ENCODE measurements around the gene YEATS4.

The YEATS4 gene

GRCh38 chr12:69342421-69342820 is 17.1 kb upstream of the YEATS4 start:
- DNase-seq (ENCODE audit: low read depth in 2 of 2): no peak

GRCh38 chr12:69343357-69343756 is 16.2 kb upstream of the YEATS4 start:
- no peak for DNase-seq (ENCODE audit: low read depth in 2 of 2)

GRCh38 chr12:69343885-69344612 is 15.5 kb upstream of the YEATS4 start:
- no peak for DNase-seq (ENCODE audit: low read depth in 2 of 2)

GRCh38 chr12:69345077-69345476 is 14.5 kb upstream of the YEATS4 start:
- no peak for DNase-seq (ENCODE audit: low read depth in 2 of 2)

- DNase-seq (ENCODE audit: low read depth in 2 of 2): no peak
Observed at GRCh38 chr12:69345742-69346141, 13.8 kb upstream of the YEATS4 start.

GRCh38 chr12:69348162-69348938 is 11.2 kb upstream of the YEATS4 start, which contains the start of gene LYZ:
Gene LYZ (plus strand): TSS chr12:69348381. CDS start chr12:69348409, 28 bp downstream.
- DNase-seq (ENCODE audit: low read depth in 2 of 2): no peak

- no peak for DNase-seq (ENCODE audit: low read depth in 2 of 2)
Observed at GRCh38 chr12:69350002-69350626, 9.4 kb upstream of the YEATS4 start.

- no peak for DNase-seq (ENCODE audit: low read depth in 2 of 2)
Observed at GRCh38 chr12:69350777-69351176, 8.8 kb upstream of the YEATS4 start.

- DNase-seq (ENCODE audit: low read depth in 2 of 2): no peak
Observed at GRCh38 chr12:69351462-69352236, 7.9 kb upstream of the YEATS4 start.

GRCh38 chr12:69352904-69353303 is 6.6 kb upstream of the YEATS4 start:
- DNase-seq (ENCODE audit: low read depth in 2 of 2): no peak

GRCh38 chr12:69354172-69354555 is 5.4 kb upstream of the YEATS4 start:
- no peak for DNase-seq (ENCODE audit: low read depth in 2 of 2)

GRCh38 chr12:69354556-69355187 is 4.9 kb upstream of the YEATS4 start:
- DNase-seq (ENCODE audit: low read depth in 2 of 2): no peak

- DNase-seq (ENCODE audit: low read depth in 2 of 2): no peak
Observed at GRCh38 chr12:69355363-69356028, 4.0 kb upstream of the YEATS4 start.

GRCh38 chr12:69360348-69360672 is 767 bp downstream of the YEATS4 start:
- DNase-seq (ENCODE audit: low read depth in 2 of 2): no peak

GRCh38 chr12:69366796-69367195 is 7.3 kb downstream of the YEATS4 start:
- no peak for DNase-seq (ENCODE audit: low read depth in 2 of 2)

- no peak for DNase-seq (ENCODE audit: low read depth in 2 of 2)
Observed at GRCh38 chr12:69368171-69368570, 8.6 kb downstream of the YEATS4 start.

GRCh38 chr12:69383074-69383473 is 23.5 kb downstream of the YEATS4 start:
- DNase-seq (ENCODE audit: low read depth in 2 of 2): no peak

GRCh38 chr12:69385038-69385437 is 25.5 kb downstream of the YEATS4 start:
- DNase-seq (ENCODE audit: low read depth in 2 of 2): no peak

- no peak for DNase-seq (ENCODE audit: low read depth in 2 of 2)
Observed at GRCh38 chr12:69386921-69387320, 27.4 kb downstream of the YEATS4 start.

GRCh38 chr12:69388371-69388770 is 28.8 kb downstream of the YEATS4 start:
- no peak for DNase-seq (ENCODE audit: low read depth in 2 of 2)

GRCh38 chr12:69389831-69390230 is 30.3 kb downstream of the YEATS4 start:
- DNase-seq (ENCODE audit: low read depth in 2 of 2): no peak
